IPS-NIHi7 (cell line): ENCODE measurements around the gene COL4A4.

Source experiments
- DNase-seq: peaks from one replicate; pipeline ENCODE4 v3.0.0; 2012; ENCODE audit warnings: mixed read lengths; ENCODE audit errors: extremely low spot score

COL4A4 gene

DNA sequence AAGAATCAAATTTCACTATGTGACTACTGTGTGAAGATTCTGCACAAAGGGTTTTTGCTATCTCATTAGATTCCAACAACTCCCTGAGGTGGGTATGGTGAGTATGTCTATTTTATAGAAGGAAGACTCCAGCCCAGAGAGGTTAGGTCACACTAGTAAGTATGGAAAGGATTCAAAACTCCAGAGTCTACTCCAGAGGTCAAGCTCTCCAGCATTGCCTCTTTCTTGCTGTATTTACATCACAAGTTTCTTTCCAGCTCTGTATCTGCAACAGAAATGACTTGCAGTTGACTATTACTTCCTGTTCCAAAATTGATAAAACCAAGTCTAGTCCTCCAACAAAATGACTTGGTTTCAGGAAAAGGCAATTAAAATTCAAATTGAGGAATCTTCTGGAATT lies 2.1 kb downstream of the COL4A4 start:
- no peak for DNase-seq

DNA sequence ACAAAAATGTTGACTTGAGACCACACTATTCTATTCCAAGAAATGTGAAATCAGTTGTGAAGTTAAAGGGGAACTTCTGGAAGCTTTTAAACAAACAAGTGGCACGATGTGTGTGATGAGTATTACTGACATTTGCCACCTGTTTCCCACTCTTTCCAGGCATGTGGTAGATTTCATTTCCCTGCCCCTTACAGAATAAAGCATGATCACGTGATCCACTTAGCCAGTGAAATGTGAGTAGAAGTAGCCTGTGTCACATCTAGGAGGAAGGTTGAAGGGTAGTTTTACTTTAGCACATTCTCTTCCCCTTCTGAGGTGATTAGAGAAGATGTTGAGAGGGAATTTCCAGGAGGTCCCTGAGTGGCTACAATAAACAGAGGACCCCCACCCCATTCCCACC lies 3.8 kb downstream of the COL4A4 start:
- no peak for DNase-seq

DNA sequence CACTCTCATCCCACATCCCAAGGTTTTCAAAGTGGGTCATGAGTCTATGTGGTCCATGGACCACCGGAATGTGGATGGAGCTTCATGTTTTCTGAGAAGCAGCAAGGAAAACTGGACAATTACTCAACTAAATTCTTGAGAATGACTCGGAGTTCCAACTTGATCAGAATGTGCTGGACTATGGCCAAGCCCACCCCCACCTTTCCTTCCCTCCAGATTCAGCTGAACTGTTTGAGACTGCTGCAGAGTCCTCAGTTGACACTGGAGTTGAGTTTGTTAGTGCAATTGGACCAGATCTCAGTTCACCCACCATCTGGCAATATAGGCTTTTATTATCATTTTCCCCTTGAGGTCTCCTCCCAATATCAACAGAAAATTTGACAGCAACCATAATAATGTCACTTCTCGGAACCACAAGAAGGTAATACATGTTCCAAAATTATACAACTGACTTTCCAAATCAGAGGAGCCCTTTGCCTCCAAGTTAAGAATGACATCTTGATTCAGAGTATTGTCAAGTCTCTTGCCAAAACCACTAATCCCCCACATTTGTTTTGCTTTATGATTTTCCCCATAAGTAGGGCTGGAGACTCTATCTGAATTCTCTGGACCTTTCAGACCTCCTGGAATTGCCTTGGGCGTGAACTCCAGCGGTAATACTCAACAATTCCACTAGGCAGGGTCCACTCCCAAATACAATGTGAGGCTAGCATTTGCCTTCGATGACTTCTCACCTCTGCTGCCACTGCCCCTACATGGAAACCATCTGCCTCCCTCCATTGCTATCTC lies 8.8 kb downstream of the COL4A4 start:
- no peak for DNase-seq

DNA sequence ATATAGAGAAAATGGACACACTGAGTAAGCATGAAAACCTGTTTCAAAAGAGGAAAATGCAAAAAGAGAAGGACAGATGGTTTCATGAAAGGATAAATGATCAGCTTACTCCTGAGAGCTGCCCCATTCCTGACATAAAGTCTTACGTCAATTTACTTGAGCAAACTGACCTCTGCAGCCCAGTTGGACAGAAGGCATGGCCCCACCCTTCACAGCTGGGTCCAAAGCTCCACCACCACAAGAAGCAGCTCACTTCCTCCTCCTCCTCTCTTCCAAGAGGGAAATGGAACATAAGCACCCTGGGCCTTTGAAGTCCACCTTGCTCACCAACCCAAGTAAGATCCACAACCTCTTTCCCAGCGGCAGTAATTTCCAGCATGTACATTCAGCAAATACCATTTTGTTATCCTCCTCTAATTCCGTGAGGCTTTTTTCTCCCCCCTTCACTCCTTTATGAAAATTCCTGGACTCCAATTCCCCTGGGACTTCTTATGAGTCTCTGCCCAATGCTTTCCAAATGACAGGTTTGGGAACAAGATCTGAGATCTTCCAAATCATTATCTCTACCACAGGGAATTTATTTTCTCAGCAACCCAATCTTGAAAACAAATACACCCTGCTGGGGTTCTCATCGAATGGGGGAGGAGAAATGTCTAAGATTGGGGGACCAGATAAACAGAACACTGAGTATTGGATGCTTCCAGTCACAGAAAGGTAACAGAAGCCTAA lies 10.1 kb downstream of the COL4A4 start:
- DNase-seq = no peak

DNA sequence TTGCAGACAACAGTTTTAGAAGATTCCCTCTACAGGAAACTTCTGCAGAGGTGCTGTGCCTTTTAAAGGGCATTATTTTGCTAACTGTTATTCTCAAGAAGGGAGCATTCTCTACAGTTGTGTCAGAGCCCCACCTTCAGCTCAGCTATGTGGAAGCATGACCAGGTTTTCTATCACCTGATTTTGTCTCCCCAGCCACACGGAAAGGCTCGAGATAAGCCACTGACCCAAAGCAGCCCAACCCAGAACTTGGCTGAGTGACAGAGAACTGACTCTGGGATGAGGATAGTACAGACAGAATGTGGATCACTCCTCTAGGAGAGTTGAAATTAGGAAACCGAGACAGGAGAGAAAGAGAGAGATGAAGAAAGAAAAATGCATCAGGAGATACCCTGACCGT lies 10.7 kb downstream of the COL4A4 start:
- DNase-seq = no peak

DNA sequence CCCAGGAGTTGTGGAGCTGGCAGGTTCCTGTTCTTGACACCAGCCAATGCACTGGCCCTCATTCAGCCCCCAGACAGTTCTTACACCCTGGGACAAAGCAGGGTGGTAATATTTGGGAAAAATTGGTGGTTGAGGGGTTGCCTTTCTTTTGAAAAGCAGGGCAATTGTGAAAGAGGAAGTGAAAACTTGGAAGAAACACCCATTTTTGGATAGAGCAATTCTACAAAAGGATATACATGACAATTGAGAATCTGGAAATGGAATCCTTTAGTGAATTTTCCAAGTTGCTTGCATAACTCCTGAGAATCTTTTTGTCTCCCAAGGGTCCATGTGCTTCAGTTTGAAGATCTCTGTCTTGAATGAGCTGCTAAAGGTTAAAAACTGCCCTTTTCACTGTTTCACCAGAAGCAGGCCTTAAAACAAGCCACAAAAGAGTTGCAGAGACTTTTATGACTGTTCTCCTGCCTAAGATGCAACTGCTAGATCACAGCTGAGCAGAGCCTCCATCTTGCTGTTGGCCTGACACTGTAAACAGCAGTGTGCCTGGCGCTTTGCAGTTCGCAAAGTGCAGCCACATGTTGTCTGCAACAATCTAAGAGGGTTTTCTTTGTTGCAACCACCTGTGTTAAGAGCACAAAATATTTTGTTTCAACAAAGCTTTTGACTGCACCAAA lies 11.8 kb downstream of the COL4A4 start:
- no peak for DNase-seq

DNA sequence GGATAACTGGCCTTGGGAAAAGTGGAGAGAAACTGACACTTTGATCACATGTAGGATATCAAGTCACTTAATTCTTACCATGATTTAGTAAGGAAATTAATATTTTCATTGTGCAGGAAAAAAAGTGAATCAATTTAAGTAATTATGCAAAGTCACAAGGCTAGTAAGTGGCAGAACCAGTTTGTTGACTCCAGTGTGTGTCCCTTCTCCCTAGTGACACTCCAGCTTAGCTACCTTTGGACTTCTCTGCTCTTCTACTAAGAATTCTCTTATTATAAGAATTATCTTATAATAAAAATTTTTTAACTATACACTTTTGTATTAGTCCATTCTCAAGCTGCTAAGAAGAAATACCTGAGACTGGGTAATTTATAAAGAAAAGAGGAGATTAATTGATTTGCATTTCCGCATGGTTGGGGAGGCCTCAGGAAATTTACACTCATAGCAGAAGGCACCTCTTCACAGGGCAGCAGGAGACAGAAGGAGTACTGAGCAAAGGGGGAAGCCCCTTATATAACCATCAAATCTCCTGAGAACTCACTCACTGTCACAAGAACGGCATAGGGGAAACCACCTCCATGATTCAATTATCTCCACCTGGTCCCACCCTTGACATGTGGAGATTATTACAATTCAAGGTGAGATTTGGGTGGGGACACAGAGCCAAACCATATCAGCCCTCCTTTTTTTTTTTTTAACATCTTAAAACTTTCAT lies 13.6 kb downstream of the COL4A4 start:
- DNase-seq = no peak

DNA sequence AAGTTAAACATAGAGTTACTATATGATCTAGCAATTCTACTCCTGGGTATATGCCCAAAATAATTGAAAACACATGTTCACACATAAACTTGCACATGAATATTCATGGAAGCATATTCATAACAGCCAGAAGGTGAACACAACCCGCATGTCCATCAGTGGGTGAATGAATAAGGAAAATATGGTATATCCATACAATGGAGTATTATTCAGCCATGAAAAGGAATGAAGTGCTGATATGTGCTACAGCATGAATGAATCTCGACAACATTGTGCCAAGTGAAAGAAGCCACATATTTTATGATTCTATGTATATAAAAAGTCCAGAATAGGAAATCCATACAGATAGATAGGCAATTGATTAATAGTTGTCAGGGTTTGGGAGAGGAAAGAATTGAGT lies 15.9 kb downstream of the COL4A4 start:
- no peak for DNase-seq

DNA sequence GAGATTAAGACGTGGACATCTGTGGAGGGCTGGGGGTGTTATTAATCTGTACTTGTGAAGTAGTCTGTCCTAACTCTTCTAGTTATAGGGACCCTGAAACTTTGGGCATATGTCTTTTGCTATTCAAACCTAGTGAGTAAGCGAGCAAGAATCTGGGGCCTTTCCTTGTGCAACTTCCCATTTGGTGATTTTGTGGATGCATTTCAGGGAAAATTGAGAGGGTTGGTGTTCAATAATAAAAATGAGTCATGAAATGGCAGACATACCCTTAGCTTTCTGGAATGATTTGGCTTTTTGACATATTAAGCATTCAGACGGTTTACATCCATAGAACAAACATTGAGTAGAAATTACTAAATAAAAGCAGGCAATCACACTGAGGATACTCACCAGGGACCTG lies 17.0 kb downstream of the COL4A4 start:
- no peak for DNase-seq

DNA sequence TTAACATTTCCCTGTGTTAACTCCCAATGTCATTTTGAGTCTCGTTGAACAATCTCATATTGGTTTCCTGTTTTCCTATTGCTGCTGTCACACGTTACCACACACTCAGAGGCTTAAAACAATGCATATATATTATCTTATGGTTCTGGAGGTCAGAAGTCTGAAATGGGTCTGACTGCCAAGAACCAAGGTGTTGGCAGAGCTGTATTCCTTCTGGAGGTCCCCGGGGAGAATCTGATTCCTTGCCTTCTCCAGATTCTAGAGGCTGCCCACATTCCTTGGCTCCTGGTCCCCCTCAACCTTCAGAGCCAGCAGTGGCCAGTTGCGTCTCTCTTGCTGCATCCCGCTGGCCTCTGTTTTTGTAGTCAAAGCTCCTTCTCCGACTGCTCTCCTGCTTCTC lies 17.5 kb downstream of the COL4A4 start:
- DNase-seq = no peak

DNA sequence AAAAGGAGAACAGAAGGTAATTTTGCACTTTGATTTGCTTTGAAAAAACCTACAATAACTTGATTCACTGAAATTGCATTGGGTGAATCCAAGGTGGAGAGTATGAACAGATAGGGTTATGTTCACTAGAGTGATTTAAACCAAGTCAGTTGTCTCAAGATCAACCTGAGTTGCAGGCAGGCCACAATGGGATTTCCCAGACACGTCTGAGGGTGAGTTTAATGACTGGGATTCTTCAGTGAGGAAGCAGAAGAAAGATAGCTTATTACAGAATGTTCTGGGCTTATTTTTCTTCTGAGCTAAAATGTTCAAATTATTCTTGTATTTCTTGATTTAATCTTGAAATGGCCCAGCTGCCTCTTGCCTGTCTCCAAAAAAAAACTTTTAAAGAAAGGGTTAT lies 20.1 kb downstream of the COL4A4 start:
- DNase-seq = no peak

DNA sequence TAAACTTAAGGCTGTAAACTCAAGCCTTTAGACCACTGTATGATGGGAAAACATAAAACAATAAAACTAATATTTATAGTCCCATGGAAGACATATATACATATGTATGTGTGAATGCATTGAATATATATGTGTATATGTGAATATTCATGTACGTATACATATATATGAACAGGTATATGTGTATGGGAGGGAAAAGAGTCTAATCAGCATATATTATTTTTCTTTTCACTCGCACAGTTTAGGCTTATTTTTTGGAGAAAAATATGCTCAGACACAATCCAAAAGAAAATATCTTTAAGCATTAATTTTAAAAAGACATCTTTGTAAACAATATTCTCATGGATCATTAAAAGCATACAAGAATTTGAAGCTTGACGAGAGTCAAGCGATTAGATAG lies 22.7 kb downstream of the COL4A4 start:
- DNase-seq = no peak

DNA sequence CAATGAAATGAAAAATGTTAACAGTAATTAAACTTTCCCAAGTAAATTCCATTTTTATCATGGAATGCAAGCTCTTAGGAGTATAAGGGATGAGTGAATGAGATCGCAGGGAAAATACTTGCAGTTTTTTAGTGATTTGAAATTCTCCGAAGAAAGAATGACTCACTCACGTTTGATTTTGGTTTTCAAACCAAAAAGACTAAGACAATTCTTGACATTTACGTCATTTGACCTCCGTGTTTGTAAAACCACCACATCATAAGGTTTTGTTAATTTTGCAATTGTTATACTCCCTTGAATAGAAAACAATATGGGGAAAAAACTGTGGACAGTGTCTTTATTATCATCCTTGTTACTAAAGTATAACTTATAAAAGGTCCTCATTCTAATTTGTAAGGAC lies 29.4 kb downstream of the COL4A4 start:
- no peak for DNase-seq

DNA sequence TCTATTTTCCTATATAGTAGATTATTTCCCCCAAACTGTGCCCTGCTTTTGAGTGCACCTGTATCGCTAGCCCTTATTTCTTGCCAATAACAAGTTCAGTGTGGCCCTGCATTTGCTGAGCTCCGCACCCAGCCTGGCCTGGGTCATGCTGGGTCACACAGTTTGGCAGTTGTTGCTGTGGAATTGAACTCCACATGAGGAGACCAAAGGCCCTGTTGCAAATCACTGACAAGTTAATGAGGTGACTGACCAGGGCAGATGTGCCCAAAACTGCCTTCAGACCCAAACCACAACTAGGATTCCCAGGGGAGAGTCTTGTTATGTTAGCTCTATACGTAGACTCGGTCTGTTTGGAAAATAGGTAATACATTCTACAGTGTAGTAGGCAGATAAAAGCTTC lies 31.0 kb downstream of the COL4A4 start:
- no peak for DNase-seq

DNA sequence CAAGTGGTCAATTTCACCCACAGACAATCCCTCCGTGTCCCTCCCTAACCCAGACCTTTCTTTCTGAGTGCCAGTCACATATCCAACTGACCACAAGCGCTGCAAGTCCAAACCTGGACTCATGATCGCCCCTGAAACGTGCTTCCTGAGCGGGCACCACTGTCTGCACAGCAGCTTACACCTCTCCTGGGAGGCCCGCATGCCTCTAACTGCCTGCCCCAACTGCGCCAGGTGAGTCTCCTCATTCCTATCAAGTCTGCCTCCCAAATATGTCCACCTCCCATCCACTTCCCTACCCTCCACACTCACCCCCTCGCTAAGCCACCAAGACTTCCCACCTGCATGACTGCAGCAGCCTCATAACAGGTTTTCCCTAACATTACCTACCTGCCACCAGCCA lies 33.4 kb downstream of the COL4A4 start:
- DNase-seq = no peak

DNA sequence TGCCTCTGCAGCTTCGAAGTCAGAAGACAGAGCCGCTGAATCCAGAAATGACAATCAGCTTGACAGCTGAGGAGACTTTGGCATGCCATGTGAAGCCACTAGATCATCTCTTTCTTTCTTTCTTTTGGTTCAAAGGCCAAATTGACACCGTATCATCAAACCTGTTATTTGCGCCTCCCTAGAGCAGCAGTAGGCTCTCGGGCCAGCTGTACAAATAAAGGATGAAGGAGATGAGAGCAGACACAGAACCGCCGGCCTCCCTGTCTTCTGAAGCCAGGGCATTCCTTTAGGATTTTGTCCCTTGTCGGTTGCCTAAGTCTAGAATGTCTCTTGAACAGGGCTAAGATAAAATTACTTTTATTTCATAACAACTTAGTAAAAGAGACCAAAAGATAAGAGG lies 36.8 kb downstream of the COL4A4 start:
- no peak for DNase-seq

DNA sequence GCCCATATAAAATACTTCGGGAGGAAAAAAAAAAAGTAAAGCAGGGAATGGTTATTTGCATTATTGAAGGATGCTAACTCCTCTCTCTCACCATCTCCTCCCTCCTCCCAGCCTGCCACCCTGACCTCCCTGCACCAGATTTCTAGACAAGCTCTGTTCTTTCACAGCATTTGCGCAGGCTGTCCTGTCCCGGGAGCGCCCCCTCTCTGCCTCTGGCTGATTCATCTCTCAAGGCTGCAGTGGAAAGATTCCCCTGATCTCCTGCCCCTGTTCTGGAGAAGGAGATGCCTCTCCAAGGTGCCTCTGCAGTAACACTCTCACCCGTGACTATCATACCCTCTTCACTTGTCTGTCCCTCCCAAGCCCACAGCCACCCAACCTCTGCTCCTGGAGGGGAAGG lies 38.5 kb downstream of the COL4A4 start:
- DNase-seq = peak; percentile 57

DNA sequence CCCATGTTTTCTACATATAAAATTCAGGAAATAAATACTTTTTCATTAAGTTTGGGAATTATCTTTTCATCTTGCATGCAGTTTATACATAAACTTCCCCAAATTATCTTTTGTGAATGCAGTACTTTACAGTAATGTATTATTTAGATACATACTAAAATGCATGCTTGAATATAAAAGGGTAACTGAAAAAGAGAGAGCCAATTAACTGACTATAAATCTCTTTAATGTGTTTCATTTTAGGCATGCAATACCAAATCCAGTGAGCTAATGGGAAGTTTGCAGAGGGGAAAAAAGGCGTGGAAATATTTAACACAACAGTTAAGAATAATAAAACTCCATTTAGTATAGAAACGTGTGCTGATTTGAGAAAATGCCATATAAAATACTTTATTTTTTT lies 39.2 kb downstream of the COL4A4 start:
- no peak for DNase-seq

DNA sequence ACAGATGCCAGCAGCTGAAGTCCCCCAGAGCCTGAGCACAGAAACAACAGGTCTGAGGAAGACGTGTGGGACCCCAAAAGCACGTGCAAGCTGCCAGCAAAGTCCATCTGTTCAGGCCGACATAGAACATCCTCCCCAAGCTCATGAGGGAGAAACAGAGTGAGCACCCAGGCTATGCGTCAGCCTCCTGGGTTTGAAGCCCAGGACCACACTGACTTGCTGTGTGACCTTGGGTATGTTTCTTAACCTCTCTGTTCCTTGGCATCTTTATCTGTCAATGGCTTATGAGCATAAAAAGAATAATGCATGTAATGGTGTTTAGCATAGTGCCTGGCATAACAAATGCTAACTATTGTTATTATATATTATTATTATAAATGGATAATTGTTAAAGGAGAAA lies 40.3 kb downstream of the COL4A4 start:
- no peak for DNase-seq

DNA sequence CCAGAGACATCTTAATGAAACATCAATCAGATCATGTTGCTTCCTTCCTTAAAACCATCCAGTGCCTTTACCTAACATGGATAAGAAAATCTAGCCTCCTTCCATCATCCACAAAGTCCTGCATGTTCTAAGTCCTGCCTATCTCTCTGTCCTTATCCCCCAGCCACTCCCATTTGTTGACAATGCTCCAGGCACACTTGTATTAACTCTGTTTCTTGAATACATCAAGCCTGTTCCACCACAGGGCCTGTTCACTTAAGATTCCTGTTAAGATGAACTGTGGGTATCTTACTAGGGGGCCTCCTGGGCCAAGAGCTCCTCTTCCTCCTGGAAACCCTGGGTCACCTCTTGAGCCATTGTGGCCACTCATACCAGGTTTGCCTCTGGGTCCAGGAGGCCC lies 45.7 kb downstream of the COL4A4 start:
- DNase-seq = no peak

DNA sequence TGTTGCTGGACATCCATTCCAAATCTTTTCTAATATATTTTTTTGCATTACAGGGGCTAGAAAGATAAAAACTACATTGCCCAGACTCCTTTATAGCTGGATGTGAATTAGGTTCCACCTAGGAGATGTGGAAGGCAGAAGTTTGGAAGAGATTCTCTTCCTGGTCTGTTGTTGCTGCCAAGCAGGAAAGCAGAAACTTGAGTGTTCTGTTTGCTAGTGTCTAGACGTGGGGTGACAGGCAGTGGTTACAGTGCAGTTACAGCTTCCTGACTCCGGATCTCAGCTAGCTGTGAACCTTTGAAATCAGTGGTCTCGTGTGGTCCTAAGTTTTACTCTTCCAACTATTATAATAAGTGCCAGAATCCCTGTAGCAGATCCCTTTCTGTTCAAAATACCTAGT lies 46.2 kb downstream of the COL4A4 start:
- DNase-seq = no peak

DNA sequence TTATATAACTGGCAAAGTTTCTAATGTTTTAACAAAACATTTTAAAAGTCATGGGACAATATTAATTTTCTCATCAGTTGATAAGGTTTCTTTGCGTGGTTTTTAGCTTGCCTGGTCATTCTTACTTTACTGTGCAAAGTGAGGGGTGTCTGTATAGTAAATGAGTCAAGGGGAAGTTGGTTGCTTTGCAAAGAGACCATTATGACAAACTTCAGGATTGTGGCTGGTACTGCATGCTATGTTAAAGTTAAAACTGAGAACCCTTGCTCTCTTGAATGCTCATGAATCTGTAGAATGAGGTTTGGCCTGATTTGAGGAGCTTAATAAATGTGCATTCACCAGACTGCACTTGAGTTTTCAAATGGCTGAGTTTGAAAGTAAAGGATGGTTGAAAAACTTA lies 47.0 kb downstream of the COL4A4 start:
- DNase-seq = no peak
